H1 (cell line): ENCODE results near the gene PDE6D. TPM values are rescaled to one million over a fixed set of nuclear protein-coding genes. Genes with fewer than 3 reads are reported as not detected.

Source experiments
- BACH1 ChIP-seq: IDR thresholded peaks from 2 replicates; pipeline ENCODE4 v1.6.1; 2012; ENCODE audit warnings: low read length, improper control_type of control experiment
- CREB1 ChIP-seq: IDR thresholded peaks from 2 replicates; pipeline ENCODE4 v1.6.1; 2012; ENCODE audit warnings: inconsistent platforms
- CTBP2 ChIP-seq: IDR thresholded peaks from 2 replicates; pipeline ENCODE4 v1.7.0; 2011; ENCODE audit warnings: borderline replicate concordance, mild to moderate bottlenecking, moderate library complexity, mixed read lengths, low read length; ENCODE audit not compliant: insufficient read depth, insufficient read length
- FOSL1 ChIP-seq: IDR thresholded peaks from 2 replicates; pipeline ENCODE4 v1.6.1; 2011; ENCODE audit warnings: mild to moderate bottlenecking, low read depth, low read length, moderate library complexity; ENCODE audit not compliant: insufficient read depth
- HDAC2 ChIP-seq, 2 experiments: fragments of 300-600 bp in 1 of 2; sonication (generic) in 1 of 2; IDR thresholded peaks; 2 replicates each; pipeline ENCODE4 v1.6.1; 2011 to 2012; ENCODE audit warnings: low read depth in 2 of 2, low read length in 2 of 2, mild to moderate bottlenecking in 2 of 2, moderate library complexity in 2 of 2, borderline replicate concordance in 1 of 2, inconsistent platforms in 1 of 2
- HDAC6 ChIP-seq: IDR thresholded peaks from one replicate; pipeline ENCODE4 v1.7.1; 2012; ENCODE audit warnings: low read depth, mild to moderate bottlenecking, inconsistent platforms, low read length, moderate library complexity
- JUN ChIP-seq: IDR thresholded peaks from 2 replicates; pipeline ENCODE4 v1.6.1; 2011; ENCODE audit warnings: low read depth, mild to moderate bottlenecking, improper control_type of control experiment, low read length
- KDM1A ChIP-seq: fragments of 200-600, 300-600 bp; sonication (generic); IDR thresholded peaks from 2 replicates; pipeline ENCODE4 v1.7.1; 2016; ENCODE audit warnings: mild to moderate bottlenecking, low read length, borderline replicate concordance
- KDM4A ChIP-seq: IDR thresholded peaks from one replicate; pipeline ENCODE4 v1.7.1; 2012; ENCODE audit warnings: low read depth, mild to moderate bottlenecking, moderate library complexity, low read length, inconsistent platforms; ENCODE audit not compliant: severe bottlenecking
- KDM5A ChIP-seq: fragments of 200-600 bp; IDR thresholded peaks from 2 replicates; pipeline ENCODE4 v1.7.1; 2012; ENCODE audit warnings: mild to moderate bottlenecking, low read length, inconsistent platforms, mixed read lengths
- SIX5 ChIP-seq: IDR thresholded peaks from 2 replicates; pipeline ENCODE4 v1.6.1; 2011; ENCODE audit warnings: mild to moderate bottlenecking, low read depth, low read length
- SP1 ChIP-seq: IDR thresholded peaks from 2 replicates; pipeline ENCODE4 v1.6.1; 2011; ENCODE audit warnings: low read depth, low read length
- SP2 ChIP-seq: IDR thresholded peaks from 2 replicates; pipeline ENCODE4 v1.6.1; 2012; ENCODE audit warnings: mild to moderate bottlenecking, low read length, inconsistent platforms
- TBP ChIP-seq: IDR thresholded peaks from 2 replicates; pipeline ENCODE4 v1.6.1; 2011; ENCODE audit warnings: low read depth, low read length, improper control_type of control experiment
- TEAD4 ChIP-seq: IDR thresholded peaks from 2 replicates; pipeline ENCODE4 v1.6.1; 2012; ENCODE audit warnings: low read depth, low read length, inconsistent platforms, mixed read lengths
- YY1 ChIP-seq: IDR thresholded peaks from 2 replicates; pipeline ENCODE4 v1.6.1; 2011; ENCODE audit warnings: low read depth, mild to moderate bottlenecking, low read length
- ZNF274 ChIP-seq: IDR thresholded peaks from 2 replicates; pipeline ENCODE4 v1.7.0; 2012; ENCODE audit warnings: low read length, borderline replicate concordance; ENCODE audit errors: extremely low read depth
- polyA plus RNA-seq, 7 experiments: library from polyadenylated mRNA; depleted of rRNA in 3 of 7; stranded (reverse) in 5 of 7; unstranded in 2 of 7; fragments of >200 nt in 5 of 7; fragments of 200-250 nt in 2 of 7; gene quantifications; 1 replicate in 5 of 7; 2 replicates in 1 of 7; 4 replicates in 1 of 7; pipeline versions ENCODE4 v1.2.1 to v1.2.3, GENCODE V29; 2011 to 2013; ENCODE audit warnings: missing spikeins in 2 of 7, mixed read lengths in 2 of 7
- total RNA-seq: library from RNA; stranded (reverse); fragmentation: NEBNext Ultra II Directional; extraction: Animal tissue kit (Norgen Biotek cat#: 25700); gene quantifications from 2 replicates; pipeline ENCODE4 v1.2.1, GENCODE V29; 2021
- TF ChIP-seq, protein P1 (sequence below), 3 experiments: IDR thresholded peaks; 1 replicate in 2 of 3; 2 replicates in 1 of 3; pipeline versions ENCODE4 v1.5.1 to v1.6.1; 2011; ENCODE audit warnings: low read length in 3 of 3, mild to moderate bottlenecking in 3 of 3, inconsistent platforms in 2 of 3, low read depth in 1 of 3, moderate library complexity in 1 of 3; ENCODE audit not compliant: insufficient read depth in 1 of 3; ENCODE audit errors: control extremely low read depth in 1 of 3
- TF ChIP-seq, protein P2 (sequence below): IDR thresholded peaks from 2 replicates; pipeline ENCODE4 v1.6.1; 2011; ENCODE audit warnings: low read length, improper control_type of control experiment
- TF ChIP-seq, protein P3 (sequence below): IDR thresholded peaks from 2 replicates; pipeline ENCODE4 v1.6.1; 2012; ENCODE audit warnings: inconsistent platforms

PDE6D gene
- total and polyA plus RNA-seq, 2 of the 8 experiments (the other 6 are each of a cell fraction or from before 2014, with no cell fraction given) = 33.7 to 63.9 TPM

DNA sequence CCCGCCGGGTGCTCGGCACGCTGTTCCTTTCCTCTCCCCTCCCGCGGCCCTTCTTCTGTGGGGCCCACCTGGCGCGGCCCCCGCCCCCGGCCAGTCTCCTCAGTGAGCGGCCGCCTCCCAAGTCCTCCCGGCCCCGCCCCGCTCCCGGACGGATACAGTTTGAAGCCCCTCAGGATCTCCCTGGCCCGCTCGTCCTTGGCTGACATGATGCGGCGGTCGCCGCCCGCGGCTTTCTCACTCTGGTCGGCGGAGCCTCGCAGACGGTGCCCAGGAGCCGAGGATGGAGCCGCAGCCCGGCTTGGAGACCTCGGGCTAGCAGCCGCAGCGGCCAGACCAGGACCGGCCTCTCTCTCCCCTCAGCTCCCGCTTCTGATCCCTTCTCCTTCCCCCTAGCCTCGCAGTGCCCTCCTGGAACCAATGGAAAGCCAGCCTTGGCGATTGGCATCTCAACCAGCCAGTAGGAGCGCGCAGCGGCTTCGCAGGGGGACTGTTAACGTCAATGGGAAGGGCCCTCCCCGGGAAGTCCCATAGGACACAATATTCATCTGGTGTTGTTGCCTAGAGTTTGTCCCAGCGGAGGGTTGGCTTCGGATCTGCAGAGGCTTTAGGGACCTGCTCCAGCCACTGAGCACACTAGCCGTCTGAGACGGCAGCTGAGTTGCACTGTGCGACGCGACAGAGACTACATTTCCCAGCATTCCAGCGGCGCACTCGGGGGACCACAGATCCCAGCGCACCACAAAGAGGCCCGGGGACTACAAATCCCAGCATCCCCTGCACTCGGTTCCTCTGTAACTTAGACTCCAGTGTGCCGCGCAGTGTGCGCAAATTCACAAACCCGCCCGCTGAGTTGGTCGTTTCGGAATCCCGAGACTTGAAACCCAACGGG lies at the start of gene PDE6D (continued):
- peak; percentile 97 for TF ChIP-seq KDM4A
- TF ChIP-seq YY1 = peak; percentile 65
- TF ChIP-seq, protein P1, sequence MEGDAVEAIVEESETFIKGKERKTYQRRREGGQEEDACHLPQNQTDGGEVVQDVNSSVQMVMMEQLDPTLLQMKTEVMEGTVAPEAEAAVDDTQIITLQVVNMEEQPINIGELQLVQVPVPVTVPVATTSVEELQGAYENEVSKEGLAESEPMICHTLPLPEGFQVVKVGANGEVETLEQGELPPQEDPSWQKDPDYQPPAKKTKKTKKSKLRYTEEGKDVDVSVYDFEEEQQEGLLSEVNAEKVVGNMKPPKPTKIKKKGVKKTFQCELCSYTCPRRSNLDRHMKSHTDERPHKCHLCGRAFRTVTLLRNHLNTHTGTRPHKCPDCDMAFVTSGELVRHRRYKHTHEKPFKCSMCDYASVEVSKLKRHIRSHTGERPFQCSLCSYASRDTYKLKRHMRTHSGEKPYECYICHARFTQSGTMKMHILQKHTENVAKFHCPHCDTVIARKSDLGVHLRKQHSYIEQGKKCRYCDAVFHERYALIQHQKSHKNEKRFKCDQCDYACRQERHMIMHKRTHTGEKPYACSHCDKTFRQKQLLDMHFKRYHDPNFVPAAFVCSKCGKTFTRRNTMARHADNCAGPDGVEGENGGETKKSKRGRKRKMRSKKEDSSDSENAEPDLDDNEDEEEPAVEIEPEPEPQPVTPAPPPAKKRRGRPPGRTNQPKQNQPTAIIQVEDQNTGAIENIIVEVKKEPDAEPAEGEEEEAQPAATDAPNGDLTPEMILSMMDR (IDR thresholded peaks at IDR 0.05; ENCODE audit: control extremely low read depth in 1 of 3, insufficient read depth in 1 of 3, low read depth in 1 of 3, low read length in 3 of 3) = no peak
- TF ChIP-seq SP2 = peak; percentile 94
- TF ChIP-seq FOSL1 = no peak
- TF ChIP-seq ZNF274 = no peak
- peak; percentile 64 for TF ChIP-seq TBP
- TF ChIP-seq BACH1 = no peak
- TF ChIP-seq JUN = no peak
- peak; percentile 61 for TF ChIP-seq CTBP2
- peak; percentile 86 for TF ChIP-seq CREB1
- TF ChIP-seq HDAC2 (IDR thresholded peaks at IDR 0.05; ENCODE audit: borderline replicate concordance in 1 of 2, low read depth in 2 of 2, low read length in 2 of 2) = 0 out of 4 replicates have a peak, but pooled peaks of 1 of the 2 experiments have one; percentile 70
- peak; percentile 99 for TF ChIP-seq SP1
- TF ChIP-seq, protein P2, sequence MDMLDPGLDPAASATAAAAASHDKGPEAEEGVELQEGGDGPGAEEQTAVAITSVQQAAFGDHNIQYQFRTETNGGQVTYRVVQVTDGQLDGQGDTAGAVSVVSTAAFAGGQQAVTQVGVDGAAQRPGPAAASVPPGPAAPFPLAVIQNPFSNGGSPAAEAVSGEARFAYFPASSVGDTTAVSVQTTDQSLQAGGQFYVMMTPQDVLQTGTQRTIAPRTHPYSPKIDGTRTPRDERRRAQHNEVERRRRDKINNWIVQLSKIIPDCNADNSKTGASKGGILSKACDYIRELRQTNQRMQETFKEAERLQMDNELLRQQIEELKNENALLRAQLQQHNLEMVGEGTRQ = no peak
- TF ChIP-seq, protein P3, sequence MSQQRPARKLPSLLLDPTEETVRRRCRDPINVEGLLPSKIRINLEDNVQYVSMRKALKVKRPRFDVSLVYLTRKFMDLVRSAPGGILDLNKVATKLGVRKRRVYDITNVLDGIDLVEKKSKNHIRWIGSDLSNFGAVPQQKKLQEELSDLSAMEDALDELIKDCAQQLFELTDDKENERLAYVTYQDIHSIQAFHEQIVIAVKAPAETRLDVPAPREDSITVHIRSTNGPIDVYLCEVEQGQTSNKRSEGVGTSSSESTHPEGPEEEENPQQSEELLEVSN = no peak; the same call in 1 of the 2 replicates
- TF ChIP-seq TEAD4 = peak; percentile 76
- TF ChIP-seq SIX5 = peak; percentile 98
- no peak for TF ChIP-seq HDAC6
- TF ChIP-seq KDM1A = no peak
- TF ChIP-seq KDM5A = no peak
